ENCODE results near the gene PROM2. TPM values are rescaled to one million over a fixed set of nuclear protein-coding genes. Genes with fewer than 3 reads are reported as not detected.

The PROM2 gene
- total RNA-seq, 1 donor from 2014 or later: 22.1 TPM

GRCh38 chr2:95270541-95271081 is 3.6 kb upstream of the PROM2 start:
- H3K4me3 Mint-ChIP-seq: no peak overlapping the region
- DNase-seq (ENCODE audit: low spot score in 2 of 2, unreplicated experiment in 2 of 2): peak in 1 of 2 experiments; percentile 29
- no peaks in the 10 kb centered on the region for H3K9me3 Mint-ChIP-seq
- no peaks in the 10 kb centered on the region for H3K36me3 Mint-ChIP-seq
- H3K27ac Mint-ChIP-seq: no peak overlapping the region
- H3K27me3 Mint-ChIP-seq (ENCODE audit: low read depth): no peaks in the 10 kb centered on the region
- TF ChIP-seq CTCF (IDR thresholded peaks at IDR 0.05; ENCODE audit: unreplicated experiment): no peak
- peaks cover 10% of the 10 kb centered on the region for H3K4me1 Mint-ChIP-seq

DNA sequence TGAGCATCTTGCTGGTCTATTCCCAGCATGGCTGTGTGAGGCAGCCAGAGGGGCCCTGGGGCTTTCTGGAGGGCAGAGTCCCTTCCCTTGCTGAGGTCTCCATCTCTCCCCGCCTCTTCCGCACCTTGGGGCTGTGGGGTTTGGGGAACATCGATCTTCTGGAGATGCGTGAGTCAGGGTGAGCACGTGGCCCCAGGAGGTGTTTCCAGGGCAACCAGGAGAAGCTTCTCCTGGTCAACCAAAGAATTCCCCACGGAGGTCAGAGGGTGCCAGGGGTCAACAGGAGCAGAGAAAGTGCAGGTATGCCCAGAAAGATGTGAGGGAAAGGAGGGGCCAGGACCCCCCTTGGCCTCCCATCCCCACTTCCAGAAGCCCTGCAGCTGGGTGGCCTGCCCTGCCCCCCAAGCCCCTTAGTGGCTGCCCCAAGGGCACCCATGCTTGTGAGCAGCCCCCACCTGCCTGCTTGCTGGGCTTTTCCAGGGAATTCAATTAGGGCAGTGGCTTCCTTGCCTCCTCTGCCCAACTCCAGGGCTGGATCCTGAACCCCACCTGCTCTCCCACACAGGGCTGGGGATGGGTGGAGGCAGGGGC is 2.8 kb upstream of the PROM2 start:
- Mint-ChIP-seq H3K4me1 (peaks cover 13% of the 10 kb centered on the region), H3K4me3 (no peak overlapping the region), H3K36me3 (no peaks in the 10 kb centered on the region), H3K9me3 (no peaks in the 10 kb centered on the region), H3K27me3 (ENCODE audit: low read depth) (no peaks in the 10 kb centered on the region), H3K27ac (no peak overlapping the region)
- TF ChIP-seq CTCF (IDR thresholded peaks at IDR 0.05; ENCODE audit: unreplicated experiment): no peak
- DNase-seq (ENCODE audit: low spot score in 2 of 2, unreplicated experiment in 2 of 2): no peak

- H3K4me3 Mint-ChIP-seq: no peak overlapping the region
- TF ChIP-seq CTCF (IDR thresholded peaks at IDR 0.05; ENCODE audit: unreplicated experiment): no peak
- no peaks in the 10 kb centered on the region for H3K27me3 Mint-ChIP-seq (ENCODE audit: low read depth)
- H3K36me3 Mint-ChIP-seq: no peaks in the 10 kb centered on the region
- H3K9me3 Mint-ChIP-seq: no peaks in the 10 kb centered on the region
- peaks cover 13% of the 10 kb centered on the region for H3K4me1 Mint-ChIP-seq
- no peak overlapping the region for H3K27ac Mint-ChIP-seq
- DNase-seq (ENCODE audit: low spot score in 2 of 2, unreplicated experiment in 2 of 2): peak in 1 of 2 experiments; percentile 30
These were observed 1.9 kb upstream of the PROM2 start for GRCh38 chr2:95272299-95272751.

- Mint-ChIP-seq H3K27me3 (ENCODE audit: low read depth) (no peaks in the 10 kb centered on the region), H3K27ac (no peak overlapping the region), H3K36me3 (no peaks in the 10 kb centered on the region), H3K9me3 (no peaks in the 10 kb centered on the region), H3K4me3 (no peak overlapping the region), H3K4me1 (peaks cover 13% of the 10 kb centered on the region)
- TF ChIP-seq CTCF (IDR thresholded peaks at IDR 0.05; ENCODE audit: unreplicated experiment): no peak
- peak in 1 of 2 experiments; percentile 11 for DNase-seq (ENCODE audit: low spot score in 2 of 2, unreplicated experiment in 2 of 2)
These were observed 1.5 kb upstream of the PROM2 start for GRCh38 chr2:95272781-95273180.

GRCh38 chr2:95273566-95274290 is 521 bp upstream of the PROM2 start:
- Mint-ChIP-seq H3K27ac (no peak overlapping the region), H3K4me3 (no peak overlapping the region), H3K4me1 (peaks cover 13% of the 10 kb centered on the region), H3K36me3 (no peaks in the 10 kb centered on the region), H3K9me3 (no peaks in the 10 kb centered on the region), H3K27me3 (ENCODE audit: low read depth) (no peaks in the 10 kb centered on the region)
- DNase-seq (ENCODE audit: low spot score in 2 of 2, unreplicated experiment in 2 of 2): peak in 1 of 2 experiments; percentile 34
- TF ChIP-seq CTCF (IDR thresholded peaks at IDR 0.05; ENCODE audit: unreplicated experiment): no peak
